GM21529 (cell line): ENCODE measurements around the gene GRK5.
"Not testable (repeated sequence)": the region's sequence is repeated elsewhere in the genome, so short reads cannot be mapped to it uniquely, and the experiment has no call there.

ENCODE experiments used
- ATAC-seq: cut with Tn5 transposase; IDR thresholded peaks from one replicate; pipeline ENCODE4 v1.9.1; 2021; ENCODE audit not compliant: unreplicated experiment

GRK5 gene

GRCh38 chr10:119207366-119207666 lies at the start of gene GRK5:
TSS of gene GRK5 (plus strand) at chr10:119207571. CDS start at chr10:119207918, 347 bp downstream.
- peak; percentile 74 for ATAC-seq

- ATAC-seq, result no peak
Measured at GRCh38 chr10:119159332-119159731, 48.0 kb upstream of the GRK5 start.

- ATAC-seq, result no peak
Measured at GRCh38 chr10:119161680-119162451, 45.5 kb upstream of the GRK5 start.

GRCh38 chr10:119162452-119163092 lies 44.8 kb upstream of the GRK5 start:
- ATAC-seq, result no peak

- peak; percentile 89 for ATAC-seq
Measured at GRCh38 chr10:119165171-119166117, 41.9 kb upstream of the GRK5 start, which contains the start of gene SFXN4. TSS of gene SFXN4 (minus strand) at chr10:119165714. CDS start at chr10:119165647, 67 bp downstream.

- ATAC-seq, result peak; percentile 4
Measured at GRCh38 chr10:119166118-119166500, 41.3 kb upstream of the GRK5 start.

- ATAC-seq, result no peak
Measured at GRCh38 chr10:119166564-119166963, 40.8 kb upstream of the GRK5 start.

GRCh38 chr10:119167041-119167440 lies 40.3 kb upstream of the GRK5 start:
- ATAC-seq, result no peak

GRCh38 chr10:119174109-119174508 lies 33.3 kb upstream of the GRK5 start:
- ATAC-seq, result no peak

GRCh38 chr10:119176166-119176565 lies 31.2 kb upstream of the GRK5 start:
- ATAC-seq, result no peak

- ATAC-seq, result peak; percentile 24
Measured at GRCh38 chr10:119177708-119178371, 29.5 kb upstream of the GRK5 start.

GRCh38 chr10:119178372-119179119 lies 28.8 kb upstream of the GRK5 start, which contains the start of gene PRDX3:
TSS of gene PRDX3 (minus strand) at chr10:119178812. CDS start at chr10:119178790, 22 bp downstream.
- peak; percentile 91 for ATAC-seq

GRCh38 chr10:119180850-119181400 lies 26.4 kb upstream of the GRK5 start:
- not testable (repeated sequence) for ATAC-seq

GRCh38 chr10:119183664-119184412 lies 23.5 kb upstream of the GRK5 start:
- ATAC-seq, result no peak

GRCh38 chr10:119189811-119190282 lies 17.5 kb upstream of the GRK5 start:
- peak; percentile 69 for ATAC-seq

GRCh38 chr10:119190353-119190752 lies 17.0 kb upstream of the GRK5 start:
- no peak for ATAC-seq

- no peak for ATAC-seq
Measured at GRCh38 chr10:119190954-119191785, 16.2 kb upstream of the GRK5 start.

- ATAC-seq, result no peak
Measured at GRCh38 chr10:119191881-119192280, 15.5 kb upstream of the GRK5 start.
